Measurements from ENCODE around the gene DCHS2. TPM values are rescaled to one million over a fixed set of nuclear protein-coding genes. Genes with fewer than 3 reads are reported as not detected.
A peak's percentile ranks its signal among the peaks of the same experiment; 100 is the strongest.

DCHS2 gene
- total RNA-seq, 2 donors from 2014 or later, result 0.13 to 0.24 TPM

DNA sequence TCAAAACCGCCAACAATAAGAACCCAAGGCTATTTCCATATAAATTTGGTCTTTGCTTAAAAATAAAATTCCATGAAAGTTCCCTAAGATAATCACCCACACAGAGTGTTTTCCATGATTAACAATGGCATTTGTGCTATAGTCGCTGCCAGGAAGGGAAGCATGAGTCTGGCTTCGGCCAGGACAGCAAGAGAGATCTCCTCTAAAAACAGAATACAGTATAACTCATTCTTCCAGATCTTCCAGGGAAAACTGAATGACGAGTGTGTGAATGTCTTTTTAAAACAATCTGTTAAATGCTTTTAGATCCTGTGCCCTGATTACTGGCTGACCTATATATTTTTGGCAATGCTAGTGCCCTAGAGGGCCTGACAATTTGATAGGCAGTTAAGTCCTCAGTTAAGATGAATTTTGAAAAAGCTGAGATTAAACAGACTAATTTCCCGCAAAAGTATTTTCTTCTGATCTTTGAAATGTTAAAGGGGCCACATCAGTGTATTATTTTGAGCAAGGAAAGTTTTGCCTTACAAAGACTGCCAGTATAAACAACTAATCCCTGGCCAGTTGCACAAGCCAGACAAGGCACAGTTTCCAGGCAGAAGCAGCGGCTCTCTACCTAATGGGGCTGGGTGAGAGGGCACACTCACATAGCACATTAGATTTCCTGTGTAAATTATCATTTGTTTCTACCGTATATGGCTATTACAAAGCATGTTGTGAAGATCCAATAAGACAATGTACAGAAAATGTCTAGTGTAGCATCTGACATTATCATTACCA is 127.3 kb downstream of the DCHS2 start:
- no peaks in the 10 kb centered on the region for H3K9me3 Mint-ChIP-seq

GRCh38 chr4:154361450-154361849 is 130.1 kb downstream of the DCHS2 start:
- TF ChIP-seq, protein P1, sequence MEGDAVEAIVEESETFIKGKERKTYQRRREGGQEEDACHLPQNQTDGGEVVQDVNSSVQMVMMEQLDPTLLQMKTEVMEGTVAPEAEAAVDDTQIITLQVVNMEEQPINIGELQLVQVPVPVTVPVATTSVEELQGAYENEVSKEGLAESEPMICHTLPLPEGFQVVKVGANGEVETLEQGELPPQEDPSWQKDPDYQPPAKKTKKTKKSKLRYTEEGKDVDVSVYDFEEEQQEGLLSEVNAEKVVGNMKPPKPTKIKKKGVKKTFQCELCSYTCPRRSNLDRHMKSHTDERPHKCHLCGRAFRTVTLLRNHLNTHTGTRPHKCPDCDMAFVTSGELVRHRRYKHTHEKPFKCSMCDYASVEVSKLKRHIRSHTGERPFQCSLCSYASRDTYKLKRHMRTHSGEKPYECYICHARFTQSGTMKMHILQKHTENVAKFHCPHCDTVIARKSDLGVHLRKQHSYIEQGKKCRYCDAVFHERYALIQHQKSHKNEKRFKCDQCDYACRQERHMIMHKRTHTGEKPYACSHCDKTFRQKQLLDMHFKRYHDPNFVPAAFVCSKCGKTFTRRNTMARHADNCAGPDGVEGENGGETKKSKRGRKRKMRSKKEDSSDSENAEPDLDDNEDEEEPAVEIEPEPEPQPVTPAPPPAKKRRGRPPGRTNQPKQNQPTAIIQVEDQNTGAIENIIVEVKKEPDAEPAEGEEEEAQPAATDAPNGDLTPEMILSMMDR (conservative IDR thresholded peaks at IDR 0.05), result no peak
- no peaks in the 10 kb centered on the region for H3K4me1 Mint-ChIP-seq

More for the DNA sequence above, 127.3 kb downstream of the DCHS2 start:
- Mint-ChIP-seq H3K27me3 (ENCODE audit: insufficient read depth) (no peaks in the 10 kb centered on the region), H3K4me3 (no peak overlapping the region), H3K27ac (no peak overlapping the region), H3K4me1 (no peaks in the 10 kb centered on the region), H3K36me3 (ENCODE audit: low read depth) (no peaks in the 10 kb centered on the region)
- H3K4me1 ChIP-seq (ENCODE audit: control insufficient read depth, insufficient read depth, low read length), result no peaks in the 10 kb centered on the region
- TF ChIP-seq, protein P1 (conservative IDR thresholded peaks at IDR 0.05), result no peak
- H3K4me3 ChIP-seq (ENCODE audit: low read length), result no peak overlapping the region
- peak overlapping the region; percentile 79 for H3K27ac ChIP-seq (ENCODE audit: low read depth, low read length)
- H3K27me3 ChIP-seq (ENCODE audit: control insufficient read depth, insufficient read depth, low read length, poor library complexity, severe bottlenecking), result no peaks in the 10 kb centered on the region
- H3K36me3 ChIP-seq (ENCODE audit: control insufficient read depth, insufficient read depth, low read length), result no peaks in the 10 kb centered on the region
- no peak overlapping the region for H3K9ac ChIP-seq (ENCODE audit: extremely low read depth, low read length, poor library complexity, severe bottlenecking)
- WGBS, 2 experiments (ENCODE audit: insufficient coverage in 1 of 2, insufficient read length in 1 of 2), result 89 to 94% methylated on average over 2 to 7 of the region's 7 CpGs
- no peaks in the 10 kb centered on the region for H3K9me3 ChIP-seq (ENCODE audit: control insufficient read depth, low read length)
- no peak for DNase-seq

DNA sequence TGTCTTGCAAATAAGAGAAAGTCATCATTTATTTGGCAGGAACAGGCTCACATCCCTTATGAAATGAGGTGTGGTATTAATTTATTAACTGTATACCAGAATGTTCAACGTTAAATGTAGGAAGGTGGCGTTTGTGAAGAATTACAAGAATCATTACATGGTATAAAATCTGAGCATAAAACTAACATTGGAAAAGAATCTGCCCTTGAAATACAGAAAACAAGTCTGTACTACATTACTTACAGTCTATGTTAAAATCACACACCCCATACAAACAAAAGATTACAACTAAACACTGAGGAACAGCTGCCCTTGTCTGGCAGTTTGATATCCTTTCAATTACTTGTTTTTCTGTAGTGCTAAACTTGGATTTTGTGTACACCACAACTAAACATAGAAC is 131.1 kb downstream of the DCHS2 start:
- H3K27ac ChIP-seq (ENCODE audit: low read depth, low read length), result no peak overlapping the region
- no peaks in the 10 kb centered on the region for H3K27me3 Mint-ChIP-seq (ENCODE audit: insufficient read depth)
- H3K9me3 Mint-ChIP-seq, result no peaks in the 10 kb centered on the region
- no peaks in the 10 kb centered on the region for H3K27me3 ChIP-seq (ENCODE audit: control insufficient read depth, insufficient read depth, low read length, poor library complexity, severe bottlenecking)
- no peak overlapping the region for H3K4me3 Mint-ChIP-seq
- no peaks in the 10 kb centered on the region for H3K4me1 Mint-ChIP-seq
- no peak overlapping the region for H3K27ac Mint-ChIP-seq
- no peaks in the 10 kb centered on the region for H3K9me3 ChIP-seq (ENCODE audit: control insufficient read depth, low read length)
- no peaks in the 10 kb centered on the region for H3K4me1 ChIP-seq (ENCODE audit: control insufficient read depth, insufficient read depth, low read length)
- TF ChIP-seq, protein P1 (conservative IDR thresholded peaks at IDR 0.05), result no peak
- no peaks in the 10 kb centered on the region for H3K36me3 Mint-ChIP-seq (ENCODE audit: low read depth)
- no peak overlapping the region for H3K4me3 ChIP-seq (ENCODE audit: low read length)
- no peak for DNase-seq
- H3K9ac ChIP-seq (ENCODE audit: extremely low read depth, low read length, poor library complexity, severe bottlenecking), result no peak overlapping the region
- WGBS, 2 experiments (ENCODE audit: insufficient coverage in 1 of 2, insufficient read length in 1 of 2), result 44% methylated on average over 2 of the region's 2 CpGs; no CpG with 5 or more reads in 1 of the 2 experiments
- no peaks in the 10 kb centered on the region for H3K36me3 ChIP-seq (ENCODE audit: control insufficient read depth, insufficient read depth, low read length)

More at GRCh38 chr4:154361450-154361849, 130.1 kb downstream of the DCHS2 start:
- Mint-ChIP-seq H3K36me3 (ENCODE audit: low read depth) (no peaks in the 10 kb centered on the region), H3K9me3 (no peaks in the 10 kb centered on the region), H3K27me3 (ENCODE audit: insufficient read depth) (no peaks in the 10 kb centered on the region), H3K27ac (no peak overlapping the region), H3K4me3 (no peak overlapping the region)
- Histone ChIP-seq H3K4me1 (ENCODE audit: control insufficient read depth, insufficient read depth, low read length) (no peaks in the 10 kb centered on the region), H3K36me3 (ENCODE audit: control insufficient read depth, insufficient read depth, low read length) (no peaks in the 10 kb centered on the region), H3K4me3 (ENCODE audit: low read length) (no peak overlapping the region), H3K27ac (ENCODE audit: low read depth, low read length) (no peak overlapping the region), H3K27me3 (ENCODE audit: control insufficient read depth, insufficient read depth, low read length, poor library complexity, severe bottlenecking) (no peaks in the 10 kb centered on the region), H3K9ac (ENCODE audit: extremely low read depth, low read length, poor library complexity, severe bottlenecking) (no peak overlapping the region), H3K9me3 (ENCODE audit: control insufficient read depth, low read length) (no peaks in the 10 kb centered on the region)
- WGBS, 2 experiments (ENCODE audit: insufficient coverage in 1 of 2, insufficient read length in 1 of 2), result 87% methylated on average over 4 of the region's 4 CpGs; no CpG with 5 or more reads in 1 of the 2 experiments
- DNase-seq, result no peak
